ENCODE results near the gene HACD3.

DNA sequence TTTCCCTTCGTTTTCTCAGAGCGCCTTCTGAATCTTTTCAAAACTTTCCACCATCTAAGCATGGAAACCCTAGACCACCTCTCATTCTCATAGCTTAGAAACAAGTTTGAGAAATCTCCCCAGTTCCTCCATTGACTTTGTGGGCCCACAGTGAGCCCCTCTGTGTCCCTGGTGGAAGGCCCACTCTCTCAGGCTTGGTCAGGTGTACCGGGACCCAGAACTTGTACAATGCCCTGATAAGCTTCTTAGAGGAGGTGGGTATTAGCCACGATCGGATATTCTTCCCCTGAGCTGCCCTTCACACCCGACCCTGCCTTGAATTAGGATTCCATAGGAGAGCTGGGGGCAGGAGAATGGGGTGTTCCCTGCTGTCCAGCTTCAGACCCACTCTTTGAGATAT, 91.4 kb downstream of the HACD3 start, which contains the start of gene SLC24A1:
- TF ChIP-seq ISL1 (CRISPR knock-in tag; IDR thresholded peaks at IDR 0.05): no peak
- TF ChIP-seq BACH2 (CRISPR knock-in tag; IDR thresholded peaks at IDR 0.05; ENCODE audit: borderline replicate concordance): no peak
- TF ChIP-seq, protein P1, sequence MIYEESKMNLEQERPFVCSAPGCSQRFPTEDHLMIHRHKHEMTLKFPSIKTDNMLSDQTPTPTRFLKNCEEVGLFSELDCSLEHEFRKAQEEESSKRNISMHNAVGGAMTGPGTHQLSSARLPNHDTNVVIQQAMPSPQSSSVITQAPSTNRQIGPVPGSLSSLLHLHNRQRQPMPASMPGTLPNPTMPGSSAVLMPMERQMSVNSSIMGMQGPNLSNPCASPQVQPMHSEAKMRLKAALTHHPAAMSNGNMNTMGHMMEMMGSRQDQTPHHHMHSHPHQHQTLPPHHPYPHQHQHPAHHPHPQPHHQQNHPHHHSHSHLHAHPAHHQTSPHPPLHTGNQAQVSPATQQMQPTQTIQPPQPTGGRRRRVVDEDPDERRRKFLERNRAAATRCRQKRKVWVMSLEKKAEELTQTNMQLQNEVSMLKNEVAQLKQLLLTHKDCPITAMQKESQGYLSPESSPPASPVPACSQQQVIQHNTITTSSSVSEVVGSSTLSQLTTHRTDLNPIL (CRISPR knock-in tag; IDR thresholded peaks at IDR 0.05; ENCODE audit: low read depth): no peak
- no peak for TF ChIP-seq TOX (CRISPR knock-in tag; IDR thresholded peaks at IDR 0.05; ENCODE audit: borderline replicate concordance)
- no peak for TF ChIP-seq TCF4 (CRISPR knock-in tag; IDR thresholded peaks at IDR 0.05; ENCODE audit: borderline replicate concordance)
- TF ChIP-seq ARNTL (CRISPR knock-in tag; IDR thresholded peaks at IDR 0.05; ENCODE audit: borderline replicate concordance, low read depth): no peak
- TF ChIP-seq, protein P2, sequence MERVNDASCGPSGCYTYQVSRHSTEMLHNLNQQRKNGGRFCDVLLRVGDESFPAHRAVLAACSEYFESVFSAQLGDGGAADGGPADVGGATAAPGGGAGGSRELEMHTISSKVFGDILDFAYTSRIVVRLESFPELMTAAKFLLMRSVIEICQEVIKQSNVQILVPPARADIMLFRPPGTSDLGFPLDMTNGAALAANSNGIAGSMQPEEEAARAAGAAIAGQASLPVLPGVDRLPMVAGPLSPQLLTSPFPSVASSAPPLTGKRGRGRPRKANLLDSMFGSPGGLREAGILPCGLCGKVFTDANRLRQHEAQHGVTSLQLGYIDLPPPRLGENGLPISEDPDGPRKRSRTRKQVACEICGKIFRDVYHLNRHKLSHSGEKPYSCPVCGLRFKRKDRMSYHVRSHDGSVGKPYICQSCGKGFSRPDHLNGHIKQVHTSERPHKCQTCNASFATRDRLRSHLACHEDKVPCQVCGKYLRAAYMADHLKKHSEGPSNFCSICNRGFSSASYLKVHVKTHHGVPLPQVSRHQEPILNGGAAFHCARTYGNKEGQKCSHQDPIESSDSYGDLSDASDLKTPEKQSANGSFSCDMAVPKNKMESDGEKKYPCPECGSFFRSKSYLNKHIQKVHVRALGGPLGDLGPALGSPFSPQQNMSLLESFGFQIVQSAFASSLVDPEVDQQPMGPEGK (CRISPR knock-in tag; IDR thresholded peaks at IDR 0.05; ENCODE audit: borderline replicate concordance): no peak
- no peak for TF ChIP-seq GLIS3 (CRISPR knock-in tag; IDR thresholded peaks at IDR 0.05)
- TF ChIP-seq, protein P3, sequence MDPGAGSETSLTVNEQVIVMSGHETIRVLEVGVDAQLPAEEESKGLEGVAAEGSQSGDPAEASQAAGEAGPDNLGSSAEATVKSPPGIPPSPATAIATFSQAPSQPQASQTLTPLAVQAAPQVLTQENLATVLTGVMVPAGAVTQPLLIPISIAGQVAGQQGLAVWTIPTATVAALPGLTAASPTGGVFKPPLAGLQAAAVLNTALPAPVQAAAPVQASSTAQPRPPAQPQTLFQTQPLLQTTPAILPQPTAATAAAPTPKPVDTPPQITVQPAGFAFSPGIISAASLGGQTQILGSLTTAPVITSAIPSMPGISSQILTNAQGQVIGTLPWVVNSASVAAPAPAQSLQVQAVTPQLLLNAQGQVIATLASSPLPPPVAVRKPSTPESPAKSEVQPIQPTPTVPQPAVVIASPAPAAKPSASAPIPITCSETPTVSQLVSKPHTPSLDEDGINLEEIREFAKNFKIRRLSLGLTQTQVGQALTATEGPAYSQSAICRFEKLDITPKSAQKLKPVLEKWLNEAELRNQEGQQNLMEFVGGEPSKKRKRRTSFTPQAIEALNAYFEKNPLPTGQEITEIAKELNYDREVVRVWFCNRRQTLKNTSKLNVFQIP (CRISPR knock-in tag; IDR thresholded peaks at IDR 0.05; ENCODE audit: borderline replicate concordance, low read depth): no peak
- TF ChIP-seq ZNF565 (CRISPR knock-in tag; conservative IDR thresholded peaks at IDR 0.05; ENCODE audit: low read depth): no peak
- no peak for TF ChIP-seq ESRRG (CRISPR knock-in tag; IDR thresholded peaks at IDR 0.05)
